Measurements from ENCODE around the gene PLOD1. TPM values are rescaled to one million over a fixed set of nuclear protein-coding genes. Genes with fewer than 3 reads are reported as not detected.
A peak's percentile ranks its signal among the peaks of the same experiment; 100 is the strongest.

Gene PLOD1
- 54.8 and 65.3 TPM in 2 replicates for total RNA-seq

DNA sequence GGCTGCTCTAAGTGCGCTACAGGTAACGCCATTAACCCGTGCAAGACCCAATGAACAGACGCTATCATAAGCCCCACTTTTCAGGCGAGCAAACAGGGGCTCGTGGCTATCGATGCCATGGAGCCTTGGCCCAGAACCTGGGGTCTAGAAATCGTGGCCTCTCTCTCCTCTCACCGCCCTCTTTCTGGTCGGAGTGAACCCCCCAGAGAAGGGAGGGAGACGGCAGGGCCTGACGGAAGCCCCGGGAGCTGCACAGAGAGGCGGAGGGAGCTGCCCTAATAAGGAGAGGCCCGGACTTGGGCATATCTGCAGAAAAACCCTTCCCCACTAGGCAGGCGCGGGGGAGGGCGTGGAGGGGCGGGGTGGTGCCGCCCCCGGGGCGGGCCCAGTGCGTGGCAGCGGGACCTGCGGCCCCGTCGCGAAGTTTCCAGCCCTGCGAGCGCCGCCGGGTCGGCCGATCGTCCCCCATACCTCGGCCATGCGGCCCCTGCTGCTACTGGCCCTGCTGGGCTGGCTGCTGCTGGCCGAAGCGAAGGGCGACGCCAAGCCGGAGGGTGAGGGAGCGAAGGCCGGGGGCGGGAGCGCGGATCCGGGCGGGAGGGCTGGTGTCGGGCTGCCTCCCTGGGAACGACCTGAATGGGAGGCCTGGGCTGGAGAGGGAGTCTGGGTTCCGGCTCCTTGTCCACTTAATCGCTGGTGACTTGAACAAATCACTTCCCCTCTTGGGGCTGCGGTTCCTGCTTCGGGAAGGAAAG is at the start of gene PLOD1:
Gene PLOD1, plus strand, starts transcription at position 416 of the 755 bp plus-strand sequence. Its CDS starts 63 bp downstream, at position 479.
- DNase-seq (ENCODE audit: low read depth) (peak; percentile 71), FAIRE-seq (no peak)
- H3K36me3 ChIP-seq (ENCODE audit: control insufficient read depth, insufficient read depth, low read length) = peaks cover 10% of the 10 kb centered on the region
- no peaks in the 10 kb centered on the region for H3K27me3 ChIP-seq (ENCODE audit: control insufficient read depth, insufficient read depth, low read length)
- peak within 1 kb of the TSS; percentile 61 for H3K4me3 ChIP-seq (ENCODE audit: low read depth, low read length)
- TF ChIP-seq CTCF (IDR thresholded peaks at IDR 0.05; ENCODE audit: insufficient read depth, low read length, severe bottlenecking) = no peak

DNA sequence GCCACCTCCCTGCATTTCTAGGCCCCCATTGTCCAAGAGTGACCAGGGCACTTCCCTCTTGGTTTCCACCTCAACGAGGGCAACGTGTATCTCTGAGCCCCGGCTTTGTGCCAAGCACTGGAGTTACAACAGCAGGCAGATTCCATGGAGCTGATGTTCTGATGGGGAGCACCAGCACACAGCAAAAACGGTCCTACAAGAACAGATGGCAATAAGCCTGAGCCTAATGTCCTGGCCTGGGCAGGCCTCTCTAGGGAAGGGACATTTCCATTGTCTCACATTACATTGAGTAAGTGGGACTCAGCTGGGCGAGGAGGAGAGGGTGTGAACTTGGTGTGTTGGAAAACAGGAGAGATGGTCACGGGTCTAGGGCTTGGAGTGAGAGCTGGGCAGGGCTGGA is 48.6 kb upstream of the PLOD1 start:
- no peaks in the 10 kb centered on the region for H3K27me3 ChIP-seq (ENCODE audit: control insufficient read depth, insufficient read depth, low read length)
- H3K36me3 ChIP-seq (ENCODE audit: control insufficient read depth, insufficient read depth, low read length) = no peaks in the 10 kb centered on the region
- no peak overlapping the region for H3K4me3 ChIP-seq (ENCODE audit: low read depth, low read length)
- FAIRE-seq (peak; percentile 92), DNase-seq (ENCODE audit: low read depth) (no peak)
- TF ChIP-seq CTCF (IDR thresholded peaks at IDR 0.05; ENCODE audit: insufficient read depth, low read length, severe bottlenecking) = no peak

DNA sequence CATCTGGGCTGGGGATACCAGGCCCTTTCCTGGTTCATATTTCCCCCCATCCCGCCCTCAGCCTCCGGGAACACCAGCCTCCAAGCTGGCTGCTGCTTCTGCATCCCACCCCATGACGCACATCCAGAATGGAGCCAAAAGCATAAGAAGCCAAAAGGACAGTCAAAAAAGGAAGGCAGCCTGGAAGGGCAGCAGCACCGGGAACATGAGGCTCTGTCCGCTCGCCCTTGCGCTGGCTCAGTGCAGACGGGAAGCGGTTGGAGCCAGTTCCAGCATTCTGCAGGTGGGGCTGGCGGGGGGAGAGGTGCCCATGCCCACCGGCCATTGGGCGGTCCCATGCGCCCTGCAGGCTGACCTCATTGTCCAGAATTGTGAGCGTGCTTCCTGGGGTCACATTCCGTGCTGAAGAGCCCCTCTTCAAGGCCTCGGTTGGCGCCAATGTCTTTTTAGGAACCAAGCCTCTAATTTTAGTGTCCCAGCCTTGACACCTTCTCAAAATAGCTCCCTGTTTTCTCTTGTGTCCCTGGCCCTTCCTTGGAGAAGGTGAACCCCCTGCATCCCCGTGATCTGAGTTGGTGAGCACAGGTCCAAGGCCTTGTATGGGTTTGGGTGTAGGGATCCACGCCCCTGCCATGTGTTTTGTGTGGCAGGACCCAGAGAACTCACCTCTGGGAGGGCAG is 47.4 kb upstream of the PLOD1 start:
- Histone ChIP-seq H3K4me3 (ENCODE audit: low read depth, low read length) (no peak overlapping the region), H3K27me3 (ENCODE audit: control insufficient read depth, insufficient read depth, low read length) (peaks cover 6% of the 10 kb centered on the region), H3K36me3 (ENCODE audit: control insufficient read depth, insufficient read depth, low read length) (no peaks in the 10 kb centered on the region)
- DNase-seq (ENCODE audit: low read depth) (no peak), FAIRE-seq (no peak)
- no peak for TF ChIP-seq CTCF (IDR thresholded peaks at IDR 0.05; ENCODE audit: insufficient read depth, low read length, severe bottlenecking)

DNA sequence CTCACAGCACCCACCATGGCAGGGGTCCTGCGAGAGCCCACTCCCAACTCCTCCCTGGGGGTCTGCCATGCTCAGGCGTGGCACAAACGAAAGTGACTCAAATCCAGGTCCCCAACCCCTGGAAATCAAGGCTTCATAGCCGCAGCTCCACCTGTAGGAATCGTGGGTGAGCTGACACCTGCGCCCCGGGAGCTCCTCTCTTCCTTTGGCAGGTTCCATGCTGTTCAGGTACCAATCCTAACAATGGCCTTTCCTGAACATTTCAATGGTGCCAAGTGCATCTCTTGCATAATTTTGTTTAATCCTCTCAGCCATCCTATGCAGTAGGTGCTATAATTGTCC is 46.9 kb upstream of the PLOD1 start:
- FAIRE-seq = no peak
- H3K27me3 ChIP-seq (ENCODE audit: control insufficient read depth, insufficient read depth, low read length) = peaks cover 9% of the 10 kb centered on the region

DNA sequence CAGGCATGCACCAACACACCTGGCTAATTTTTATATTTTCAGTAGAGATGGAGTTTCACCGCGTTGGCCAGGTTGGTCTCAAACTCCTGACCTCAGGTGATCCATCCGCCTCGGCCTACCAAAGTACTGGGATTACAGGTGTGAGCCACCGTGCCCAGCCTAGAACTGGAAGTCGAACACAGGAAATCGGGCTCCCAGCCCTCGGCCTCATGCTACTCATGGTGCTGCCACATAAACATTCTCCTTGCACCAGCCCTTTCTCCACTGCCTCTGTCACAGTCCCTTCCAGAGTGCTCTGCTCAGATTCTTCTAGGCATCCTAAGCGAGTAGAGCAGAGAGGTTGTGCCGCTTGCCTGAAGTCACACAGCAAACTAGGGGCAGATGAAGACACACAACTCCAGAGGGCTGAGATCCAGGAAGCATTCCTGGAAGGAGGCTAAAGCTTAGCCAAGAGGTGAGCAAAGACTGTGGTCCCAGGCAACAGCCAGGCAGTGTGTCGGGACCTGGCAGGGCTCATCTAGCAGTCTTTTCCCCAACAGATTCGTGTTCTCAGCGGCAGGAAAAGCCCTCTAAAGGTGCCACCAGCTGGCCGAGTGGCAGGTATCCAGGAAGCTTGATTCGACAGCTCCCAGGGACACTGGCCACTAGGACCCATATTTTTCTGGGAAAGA is 46.2 kb upstream of the PLOD1 start:
- Histone ChIP-seq H3K27me3 (ENCODE audit: control insufficient read depth, insufficient read depth, low read length) (peaks cover 9% of the 10 kb centered on the region), H3K4me3 (ENCODE audit: low read depth, low read length) (no peak overlapping the region), H3K36me3 (ENCODE audit: control insufficient read depth, insufficient read depth, low read length) (no peaks in the 10 kb centered on the region)
- no peak for TF ChIP-seq CTCF (IDR thresholded peaks at IDR 0.05; ENCODE audit: insufficient read depth, low read length, severe bottlenecking)
- DNase-seq (ENCODE audit: low read depth) = no peak
- FAIRE-seq = no peak

More for the DNA sequence above, 46.9 kb upstream of the PLOD1 start:
- DNase-seq (ENCODE audit: low read depth) = no peak
- H3K36me3 ChIP-seq (ENCODE audit: control insufficient read depth, insufficient read depth, low read length) = no peaks in the 10 kb centered on the region
- H3K4me3 ChIP-seq (ENCODE audit: low read depth, low read length) = no peak overlapping the region
- no peak for TF ChIP-seq CTCF (IDR thresholded peaks at IDR 0.05; ENCODE audit: insufficient read depth, low read length, severe bottlenecking)
